HL-60/S4 treated with retinoic acid at 250 ng/mL for 4 days and 3 days (cell line): ENCODE results near the gene CENPC.
"Not testable (repeated sequence)": the region's sequence is repeated elsewhere in the genome, so short reads cannot be mapped to it uniquely, and the experiment has no call there.

Experiments
- in situ Hi-C: fragments of 300-500 bp; cut with MboI; formaldehyde crosslinking; loops from 2 replicates; pipeline ENCODE4 v1.7.0; 2022; ENCODE audit warnings: low sequenced_read_pairs

CENPC gene

GRCh38 chr4:67475155-67475554 lies 70.1 kb downstream of the CENPC start:
- in situ Hi-C loops, result no loop called here

- in situ Hi-C loops, result no loop called here
These were observed 74.4 kb downstream of the CENPC start for GRCh38 chr4:67470871-67471270.

GRCh38 chr4:67468830-67469229 lies 76.5 kb downstream of the CENPC start:
- in situ Hi-C loops, result no loop called here

- in situ Hi-C loops, result no loop called here
These were observed 78.6 kb downstream of the CENPC start for GRCh38 chr4:67466751-67467150.

- in situ Hi-C loops, result no loop called here
These were observed 79.6 kb downstream of the CENPC start for GRCh38 chr4:67465763-67466052.

- in situ Hi-C loops, result no loop called here
These were observed 80.1 kb downstream of the CENPC start for GRCh38 chr4:67465032-67465762.

- in situ Hi-C loops, result no loop called here
These were observed 84.7 kb downstream of the CENPC start for GRCh38 chr4:67460574-67460973.

- in situ Hi-C loops, result no loop called here
These were observed 86.1 kb downstream of the CENPC start for GRCh38 chr4:67459164-67459563.

GRCh38 chr4:67456577-67457196 lies 88.6 kb downstream of the CENPC start:
- in situ Hi-C loops, result no loop called here

GRCh38 chr4:67452846-67453205 lies 92.5 kb downstream of the CENPC start:
- in situ Hi-C loops, result not testable (repeated sequence)

GRCh38 chr4:67452100-67452845 lies 93.0 kb downstream of the CENPC start:
- in situ Hi-C loops, result no loop called here

GRCh38 chr4:67451464-67451863 lies 93.8 kb downstream of the CENPC start:
- in situ Hi-C loops, result no loop called here

- in situ Hi-C loops, result no loop called here
These were observed 96.7 kb downstream of the CENPC start for GRCh38 chr4:67448621-67449020.

- in situ Hi-C loops, result no loop called here
These were observed 97.4 kb downstream of the CENPC start for GRCh38 chr4:67447873-67448272.

- in situ Hi-C loops, result no loop called here
These were observed 98.5 kb downstream of the CENPC start for GRCh38 chr4:67446811-67447210.

GRCh38 chr4:67445881-67446280 lies 99.4 kb downstream of the CENPC start:
- in situ Hi-C loops, result not testable (repeated sequence)

GRCh38 chr4:67438975-67439374 lies 106.3 kb downstream of the CENPC start:
- in situ Hi-C loops, result no loop called here

GRCh38 chr4:67437974-67438713 lies 107.2 kb downstream of the CENPC start:
- in situ Hi-C loops, result no loop called here

GRCh38 chr4:67436742-67437141 lies 108.6 kb downstream of the CENPC start:
- in situ Hi-C loops, result no loop called here

GRCh38 chr4:67430989-67431388 lies 114.3 kb downstream of the CENPC start:
- in situ Hi-C loops, result no loop called here

- in situ Hi-C loops, result no loop called here
These were observed 116.5 kb downstream of the CENPC start for GRCh38 chr4:67428819-67429218.
